Suprapubic skin (tissue), 4 donors: ENCODE data around the gene NOP10.

ENCODE experiments used
- CTCF ChIP-seq, 2 donors: fragments of 200-600 bp in 1 of 2; fragments of 450-650 bp in 1 of 2; sonication (generic) in 1 of 2; IDR thresholded peaks; one replicate each; pipeline ENCODE4 v1.5.1; 2016 to 2019; ENCODE audit warnings: antibody characterized with exemption in 2 of 2, mild to moderate bottlenecking in 1 of 2, moderate library complexity in 1 of 2
- POLR2A ChIP-seq, 2 donors: fragments of 450-650 bp; IDR thresholded peaks; one replicate each; pipeline ENCODE4 v1.6.1; 2017; ENCODE audit warnings: antibody characterized with exemption in 2 of 2, mild to moderate bottlenecking in 2 of 2, moderate library complexity in 2 of 2
- POLR2AphosphoS5 ChIP-seq, 3 donors: sonication (generic); formaldehyde crosslinking; IDR thresholded peaks; one replicate each; pipeline ENCODE4 v1.6.1; 2017; ENCODE audit warnings: antibody characterized with exemption in 3 of 3

- no peak for TF ChIP-seq CTCF (IDR thresholded peaks at IDR 0.05)
- TF ChIP-seq POLR2A (IDR thresholded peaks at IDR 0.05), result no peak
- no peak for TF ChIP-seq POLR2AphosphoS5 (IDR thresholded peaks at IDR 0.05)
These were observed 12.3 kb upstream of the NOP10 start for GRCh38 chr15:34355241-34355640.
